Activated naive CD8-positive, alpha-beta T cell (primary cell): ENCODE results near the gene JMJD1C.
"Not testable (repeated sequence)": the region's sequence is repeated elsewhere in the genome, so short reads cannot be mapped to it uniquely, and the experiment has no call there.

Experiments
- H3K27ac Mint-ChIP-seq: one replicate; pipeline ENCODE4 v1.8.0; 2021; ENCODE audit warnings: mixed read lengths
- H3K27me3 Mint-ChIP-seq: one replicate; pipeline ENCODE4 v1.8.0; 2021; ENCODE audit warnings: mixed read lengths
- H3K36me3 Mint-ChIP-seq: one replicate; pipeline ENCODE4 v1.8.0; 2021; ENCODE audit warnings: mixed read lengths
- H3K4me1 Mint-ChIP-seq: one replicate; pipeline ENCODE4 v1.8.0; 2021; ENCODE audit warnings: low read depth, mixed read lengths
- H3K4me3 Mint-ChIP-seq: one replicate; pipeline ENCODE4 v1.8.0; 2021; ENCODE audit warnings: mild to moderate bottlenecking, mixed read lengths
- H3K9me3 Mint-ChIP-seq: one replicate; pipeline ENCODE4 v1.8.0; 2021; ENCODE audit warnings: low read depth, mixed read lengths

JMJD1C gene

GRCh38 chr10:63155388-63156020, 310.3 kb downstream of the JMJD1C start:
- no peak overlapping the region for H3K4me3 Mint-ChIP-seq
- H3K36me3 Mint-ChIP-seq, result no peaks in the 10 kb centered on the region
- H3K27ac Mint-ChIP-seq, result peak overlapping the region; percentile 54
- peaks cover 1% of the 10 kb centered on the region for H3K4me1 Mint-ChIP-seq
- no peaks in the 10 kb centered on the region for H3K27me3 Mint-ChIP-seq
- no peaks in the 10 kb centered on the region for H3K9me3 Mint-ChIP-seq

GRCh38 chr10:63154546-63155387, 311.0 kb downstream of the JMJD1C start:
- no peaks in the 10 kb centered on the region for H3K9me3 Mint-ChIP-seq
- peaks cover 1% of the 10 kb centered on the region for H3K4me1 Mint-ChIP-seq
- H3K36me3 Mint-ChIP-seq, result no peaks in the 10 kb centered on the region
- H3K4me3 Mint-ChIP-seq, result no peak overlapping the region
- H3K27me3 Mint-ChIP-seq, result no peaks in the 10 kb centered on the region
- peak overlapping the region; percentile 54 for H3K27ac Mint-ChIP-seq

GRCh38 chr10:63153868-63154545, 311.8 kb downstream of the JMJD1C start:
- H3K4me3 Mint-ChIP-seq, H3K36me3 Mint-ChIP-seq, H3K27ac Mint-ChIP-seq, H3K27me3 Mint-ChIP-seq, H3K4me1 Mint-ChIP-seq, H3K9me3 Mint-ChIP-seq: not testable (repeated sequence)

GRCh38 chr10:63150745-63151144, 315.0 kb downstream of the JMJD1C start:
- peak overlapping the region; percentile 10 for H3K27ac Mint-ChIP-seq
- peaks cover 22% of the 10 kb centered on the region for H3K4me1 Mint-ChIP-seq
- H3K9me3 Mint-ChIP-seq, result no peaks in the 10 kb centered on the region
- no peak overlapping the region for H3K4me3 Mint-ChIP-seq
- peaks cover 10% of the 10 kb centered on the region for H3K36me3 Mint-ChIP-seq
- no peaks in the 10 kb centered on the region for H3K27me3 Mint-ChIP-seq

GRCh38 chr10:63146503-63146902, 319.3 kb downstream of the JMJD1C start:
- Mint-ChIP-seq H3K27ac (no peak overlapping the region), H3K36me3 (peaks cover 18% of the 10 kb centered on the region), H3K9me3 (no peaks in the 10 kb centered on the region), H3K4me1 (peaks cover 56% of the 10 kb centered on the region), H3K27me3 (no peaks in the 10 kb centered on the region), H3K4me3 (no peak overlapping the region)

- Mint-ChIP-seq H3K27me3 (no peaks in the 10 kb centered on the region), H3K4me1 (peaks cover 60% of the 10 kb centered on the region), H3K36me3 (peaks cover 18% of the 10 kb centered on the region), H3K9me3 (no peaks in the 10 kb centered on the region), H3K4me3 (no peak overlapping the region), H3K27ac (peak overlapping the region; percentile 43)
Measured at GRCh38 chr10:63145782-63146181, 320.0 kb downstream of the JMJD1C start.

GRCh38 chr10:63143987-63144386, 321.8 kb downstream of the JMJD1C start:
- H3K9me3 Mint-ChIP-seq, result no peaks in the 10 kb centered on the region
- no peak overlapping the region for H3K4me3 Mint-ChIP-seq
- H3K4me1 Mint-ChIP-seq, result peaks cover 69% of the 10 kb centered on the region
- no peaks in the 10 kb centered on the region for H3K27me3 Mint-ChIP-seq
- peak overlapping the region; percentile 71 for H3K27ac Mint-ChIP-seq
- peaks cover 16% of the 10 kb centered on the region for H3K36me3 Mint-ChIP-seq

- Mint-ChIP-seq H3K4me1 (peaks cover 73% of the 10 kb centered on the region), H3K36me3 (peaks cover 11% of the 10 kb centered on the region), H3K4me3 (no peak overlapping the region), H3K9me3 (no peaks in the 10 kb centered on the region), H3K27me3 (no peaks in the 10 kb centered on the region), H3K27ac (no peak overlapping the region)
Measured at GRCh38 chr10:63142136-63142535, 323.6 kb downstream of the JMJD1C start.

- H3K36me3 Mint-ChIP-seq, result peaks cover 7% of the 10 kb centered on the region
- no peaks in the 10 kb centered on the region for H3K9me3 Mint-ChIP-seq
- peaks cover 73% of the 10 kb centered on the region for H3K4me1 Mint-ChIP-seq
- H3K27ac Mint-ChIP-seq, result no peak overlapping the region
- no peaks in the 10 kb centered on the region for H3K27me3 Mint-ChIP-seq
- no peak overlapping the region for H3K4me3 Mint-ChIP-seq
Measured at GRCh38 chr10:63140077-63140476, 325.7 kb downstream of the JMJD1C start.

- Mint-ChIP-seq H3K4me3 (peak overlapping the region; percentile 23), H3K9me3 (no peaks in the 10 kb centered on the region), H3K4me1 (peaks cover 67% of the 10 kb centered on the region), H3K27ac (no peak overlapping the region), H3K36me3 (peaks cover 7% of the 10 kb centered on the region), H3K27me3 (no peaks in the 10 kb centered on the region)
Measured at GRCh38 chr10:63137306-63137705, 328.5 kb downstream of the JMJD1C start.

- Mint-ChIP-seq H3K36me3 (peaks cover 4% of the 10 kb centered on the region), H3K27ac (peak overlapping the region; percentile 94), H3K4me1 (peaks cover 44% of the 10 kb centered on the region), H3K4me3 (peak overlapping the region; percentile 92), H3K27me3 (peaks cover under 1% of the 10 kb centered on the region), H3K9me3 (no peaks in the 10 kb centered on the region)
Measured at GRCh38 chr10:63133821-63134557, 331.8 kb downstream of the JMJD1C start.

GRCh38 chr10:63133056-63133820, 332.5 kb downstream of the JMJD1C start, which contains the start of gene NRBF2:
Gene NRBF2 (plus strand): TSS chr10:63133328. CDS start chr10:63133471, 143 bp downstream.
- Mint-ChIP-seq H3K27ac (peak within 1 kb of the TSS; percentile 94), H3K36me3 (peaks cover 4% of the 10 kb centered on the region), H3K27me3 (peaks cover 2% of the 10 kb centered on the region), H3K9me3 (no peaks in the 10 kb centered on the region), H3K4me3 (peak within 1 kb of the TSS; percentile 92), H3K4me1 (peaks cover 40% of the 10 kb centered on the region)

- Mint-ChIP-seq H3K4me3 (peak overlapping the region; percentile 92), H3K36me3 (peaks cover 4% of the 10 kb centered on the region), H3K27me3 (peaks cover 2% of the 10 kb centered on the region), H3K27ac (peak overlapping the region; percentile 94), H3K4me1 (peaks cover 36% of the 10 kb centered on the region), H3K9me3 (no peaks in the 10 kb centered on the region)
Measured at GRCh38 chr10:63132651-63133055, 333.1 kb downstream of the JMJD1C start.

GRCh38 chr10:63129888-63130287, 335.9 kb downstream of the JMJD1C start:
- H3K9me3 Mint-ChIP-seq, result no peaks in the 10 kb centered on the region
- peaks cover 2% of the 10 kb centered on the region for H3K27me3 Mint-ChIP-seq
- no peak overlapping the region for H3K4me3 Mint-ChIP-seq
- H3K4me1 Mint-ChIP-seq, result peaks cover 13% of the 10 kb centered on the region
- H3K27ac Mint-ChIP-seq, result no peak overlapping the region
- peaks cover 4% of the 10 kb centered on the region for H3K36me3 Mint-ChIP-seq
